A673 (cell line): ENCODE results near the gene LIG3.

Experiments
- EZH2 ChIP-seq: fragments of 200-600 bp; sonication (generic); IDR thresholded peaks from 2 replicates; pipeline ENCODE4 v1.6.1; 2017; ENCODE audit warnings: borderline replicate concordance, low read depth, mild to moderate bottlenecking, mixed read lengths, antibody characterized with exemption, low read length; ENCODE audit not compliant: poor library complexity, severe bottlenecking
- TF ChIP-seq, protein P1 (sequence below): fragments of 300-800, 200-600 bp; sonication (generic); conservative IDR thresholded peaks from 2 replicates; pipeline ENCODE4 v1.5.1; 2017; ENCODE audit warnings: low read depth, mild to moderate bottlenecking, antibody characterized with exemption, low read length, moderate library complexity, mixed read lengths

DNA sequence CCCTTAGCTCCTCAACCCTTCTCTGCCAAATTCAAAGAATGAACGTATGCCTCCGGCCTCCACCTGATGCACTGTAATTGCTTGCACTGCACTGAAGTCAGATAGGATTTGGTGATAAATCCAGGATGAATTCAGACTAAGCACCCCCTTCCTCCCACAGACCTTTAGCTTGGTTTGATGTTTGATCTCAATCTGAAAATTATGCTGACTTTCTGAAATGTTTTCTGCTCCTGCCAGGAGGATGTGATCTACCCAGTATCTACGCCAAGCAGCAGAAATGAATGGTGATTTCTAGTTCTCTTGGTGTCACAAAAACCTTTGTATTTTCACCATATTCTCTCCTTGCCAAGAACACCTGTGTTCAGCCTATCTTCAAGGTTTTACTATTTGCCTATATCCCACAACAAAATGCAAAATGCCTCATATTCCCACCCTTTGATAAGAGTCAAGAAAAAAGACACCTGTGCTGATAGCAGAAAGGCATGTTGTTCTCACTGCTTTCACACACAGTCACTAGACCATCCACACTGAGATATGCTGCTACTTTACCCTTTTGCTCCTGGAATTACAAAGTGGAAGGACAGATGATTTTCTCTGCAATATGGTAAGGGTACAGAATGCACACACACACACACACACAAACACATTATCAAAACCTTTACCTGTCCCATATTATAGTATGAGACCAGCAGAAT lies 68.5 kb downstream of the LIG3 start:
- no peak for TF ChIP-seq EZH2
- TF ChIP-seq, protein P1, sequence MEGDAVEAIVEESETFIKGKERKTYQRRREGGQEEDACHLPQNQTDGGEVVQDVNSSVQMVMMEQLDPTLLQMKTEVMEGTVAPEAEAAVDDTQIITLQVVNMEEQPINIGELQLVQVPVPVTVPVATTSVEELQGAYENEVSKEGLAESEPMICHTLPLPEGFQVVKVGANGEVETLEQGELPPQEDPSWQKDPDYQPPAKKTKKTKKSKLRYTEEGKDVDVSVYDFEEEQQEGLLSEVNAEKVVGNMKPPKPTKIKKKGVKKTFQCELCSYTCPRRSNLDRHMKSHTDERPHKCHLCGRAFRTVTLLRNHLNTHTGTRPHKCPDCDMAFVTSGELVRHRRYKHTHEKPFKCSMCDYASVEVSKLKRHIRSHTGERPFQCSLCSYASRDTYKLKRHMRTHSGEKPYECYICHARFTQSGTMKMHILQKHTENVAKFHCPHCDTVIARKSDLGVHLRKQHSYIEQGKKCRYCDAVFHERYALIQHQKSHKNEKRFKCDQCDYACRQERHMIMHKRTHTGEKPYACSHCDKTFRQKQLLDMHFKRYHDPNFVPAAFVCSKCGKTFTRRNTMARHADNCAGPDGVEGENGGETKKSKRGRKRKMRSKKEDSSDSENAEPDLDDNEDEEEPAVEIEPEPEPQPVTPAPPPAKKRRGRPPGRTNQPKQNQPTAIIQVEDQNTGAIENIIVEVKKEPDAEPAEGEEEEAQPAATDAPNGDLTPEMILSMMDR: no peak
